Kidney glomerular epithelial cell (primary cell): ENCODE measurements around the gene NINJ1.

Source experiments
- DNase-seq: peaks from one replicate; lab custom pipeline; 2025; lab: John Stamatoyannopoulos, UW

Gene NINJ1

DNA sequence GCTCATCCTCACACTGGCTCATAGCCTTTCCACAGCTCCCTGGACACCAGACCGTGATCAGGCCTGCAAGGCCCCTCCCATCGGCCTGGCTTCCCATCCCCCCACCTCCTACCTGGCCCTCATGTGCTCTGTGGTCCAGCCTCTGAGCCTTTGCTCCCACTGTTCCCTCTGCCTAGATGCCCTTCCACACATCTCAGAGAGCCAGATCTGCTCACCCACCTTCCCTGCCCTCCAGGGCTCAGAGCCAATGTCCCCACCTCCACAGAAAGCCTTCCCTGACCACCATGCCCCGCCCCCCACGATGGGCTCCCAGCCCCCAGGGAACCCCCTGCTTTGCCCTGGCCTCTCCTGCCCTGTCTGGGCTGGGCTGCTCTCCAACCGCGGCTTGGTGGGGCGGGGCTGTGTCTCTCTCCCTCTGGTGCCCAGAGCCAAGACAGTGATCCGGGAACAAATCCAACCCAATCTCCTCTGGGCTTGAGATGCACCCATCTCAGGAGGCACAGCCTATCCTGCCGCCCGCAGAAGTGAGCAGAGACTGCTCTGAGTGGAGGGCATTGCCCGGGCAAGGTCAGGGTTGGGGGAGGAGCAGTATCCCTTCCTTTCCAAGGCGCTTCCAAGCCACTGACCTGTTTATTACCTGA is 1.6 kb downstream of the NINJ1 start:
- DNase-seq = peak; percentile 18

DNA sequence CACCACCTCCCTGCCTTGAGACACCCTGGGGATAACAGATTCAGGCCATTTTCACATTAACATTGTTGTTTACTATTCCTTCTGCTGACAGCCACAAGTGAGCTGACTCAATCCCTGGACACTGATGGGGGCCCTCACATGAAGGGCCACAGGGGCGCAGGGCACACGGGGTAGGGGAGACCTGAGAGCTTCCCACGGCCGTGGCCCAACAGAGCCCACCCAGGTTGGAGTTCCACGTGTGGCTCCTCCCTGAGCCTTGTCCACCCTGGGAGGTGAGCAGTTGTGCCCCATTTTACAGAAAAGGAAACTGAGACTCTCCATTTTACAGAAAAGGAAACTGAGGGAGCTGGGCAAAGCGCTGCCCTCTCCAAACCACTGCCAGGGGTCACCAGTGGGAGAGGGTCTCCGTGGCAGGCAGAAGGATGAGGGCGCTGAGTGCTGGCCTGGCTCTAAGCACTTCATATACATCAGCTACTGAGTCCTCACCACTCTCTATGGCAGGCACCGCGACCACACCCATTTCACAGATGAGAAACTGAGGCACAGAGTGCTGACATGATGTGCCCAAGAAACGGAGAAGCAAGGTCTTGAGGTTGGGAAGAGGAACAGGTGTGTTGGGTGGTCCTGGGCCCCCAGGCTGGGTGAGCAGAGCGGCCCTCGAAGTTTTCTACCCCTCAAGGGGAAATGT is 2.3 kb downstream of the NINJ1 start:
- DNase-seq = no peak

DNA sequence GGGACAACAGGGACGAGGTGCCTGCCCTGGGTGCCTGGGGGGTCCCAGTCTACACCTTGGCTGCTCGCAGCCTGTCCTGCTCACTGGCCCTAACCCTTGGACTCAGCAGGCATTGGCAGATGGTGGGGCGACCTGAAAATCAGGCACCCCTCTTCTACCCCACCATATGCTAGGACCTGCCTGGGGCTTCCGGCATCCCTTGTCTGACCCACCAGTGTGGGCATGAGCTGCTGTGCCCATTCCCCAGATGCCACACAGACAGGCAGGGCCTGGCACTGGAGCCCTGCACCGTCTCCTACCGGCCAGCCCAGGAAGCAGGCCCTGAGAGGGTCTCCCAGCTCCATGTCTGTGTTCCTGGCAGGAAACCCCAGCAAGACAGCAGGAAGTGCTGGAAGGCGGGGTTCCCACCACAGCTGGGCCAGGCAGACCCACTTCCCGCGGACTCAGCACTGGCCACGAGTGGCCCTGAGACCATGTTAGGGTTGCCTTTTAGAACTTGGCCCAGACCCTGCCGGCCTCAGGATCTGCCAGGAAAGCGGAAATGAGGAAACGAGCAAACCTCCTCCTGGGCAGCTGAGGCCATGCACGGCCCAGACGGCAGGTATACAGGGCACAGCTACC is 3.1 kb downstream of the NINJ1 start:
- DNase-seq = no peak

DNA sequence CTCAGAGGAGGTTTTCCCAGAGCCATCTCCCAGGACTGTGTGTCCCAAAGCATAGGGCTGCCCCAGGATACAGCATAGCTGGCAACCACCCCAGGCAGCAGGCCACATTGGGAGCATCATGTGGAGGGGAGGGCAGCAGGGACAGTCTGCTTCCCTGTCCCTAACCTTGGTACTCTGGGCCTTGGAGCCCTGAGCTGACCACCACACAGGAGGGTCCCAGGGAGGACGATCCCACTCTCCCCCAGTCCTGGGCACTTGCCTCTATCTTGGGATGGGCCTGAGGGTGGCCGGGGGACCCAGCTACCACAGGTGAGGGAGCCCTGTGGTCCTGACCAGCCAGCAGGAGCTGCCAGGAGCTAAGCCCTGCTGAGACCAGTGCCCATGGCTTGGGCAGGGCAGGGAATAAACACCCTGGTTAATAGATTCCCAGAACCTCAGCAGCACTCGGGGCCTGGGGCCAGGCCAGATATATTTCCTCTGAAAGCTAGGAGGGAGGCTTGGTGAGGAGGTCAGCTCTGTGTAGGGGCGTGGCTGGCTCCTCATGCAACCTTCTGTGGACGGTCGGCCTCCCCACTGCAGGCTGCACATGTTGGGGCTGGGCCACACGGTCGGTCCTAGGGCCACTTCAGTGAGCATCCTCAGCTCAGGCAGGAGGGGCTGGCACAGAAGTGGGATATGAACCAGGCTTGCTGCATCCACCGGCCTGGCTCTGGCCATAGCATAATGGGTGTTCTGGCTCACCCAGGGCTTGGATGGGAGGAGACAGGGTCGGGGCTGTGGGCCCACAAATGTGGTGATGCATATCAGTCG is 4.2 kb downstream of the NINJ1 start:
- no peak for DNase-seq

DNA sequence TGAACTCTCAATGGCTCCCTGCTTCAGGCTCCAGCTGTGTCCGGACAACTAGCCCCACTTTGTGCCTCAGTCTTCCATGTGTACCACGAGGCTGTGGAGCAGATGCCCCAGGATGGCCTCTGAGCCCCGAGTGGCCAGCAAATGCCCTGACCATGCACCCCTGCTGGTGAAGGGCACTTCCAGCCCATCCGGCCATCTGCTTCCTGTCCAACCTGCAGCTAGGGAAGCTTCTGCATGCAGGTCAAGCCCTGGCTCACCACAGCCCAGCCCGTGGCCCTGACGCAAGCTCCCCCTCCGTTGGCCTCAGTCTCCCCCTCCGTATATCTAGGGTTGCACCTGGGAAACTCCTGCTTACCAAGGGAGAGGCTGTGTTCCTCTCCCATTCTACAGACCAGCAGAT is 4.8 kb downstream of the NINJ1 start:
- DNase-seq = no peak

DNA sequence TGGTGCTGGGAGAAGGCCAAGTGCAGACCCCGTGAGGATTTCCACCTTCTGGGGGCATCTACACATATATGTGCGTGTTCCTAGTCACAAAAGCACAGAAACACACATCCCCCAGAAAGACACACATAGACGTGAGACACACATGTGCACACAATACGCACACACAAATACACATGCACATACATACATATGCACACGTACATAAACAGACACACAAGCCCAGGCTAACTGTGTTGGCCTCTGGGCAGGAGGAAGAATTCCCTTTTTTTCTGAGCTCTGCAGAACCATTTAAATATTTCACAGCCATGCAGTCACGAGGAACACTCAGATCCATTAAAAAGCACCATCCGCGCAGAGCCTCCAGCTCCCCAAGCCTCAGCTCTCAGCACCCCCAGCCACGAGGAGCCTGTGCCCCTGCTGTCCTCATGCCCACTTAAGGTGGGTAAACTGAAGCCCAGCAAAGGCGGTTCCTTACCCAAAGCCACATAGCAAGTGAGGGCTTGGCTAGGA is 5.3 kb downstream of the NINJ1 start:
- no peak for DNase-seq

DNA sequence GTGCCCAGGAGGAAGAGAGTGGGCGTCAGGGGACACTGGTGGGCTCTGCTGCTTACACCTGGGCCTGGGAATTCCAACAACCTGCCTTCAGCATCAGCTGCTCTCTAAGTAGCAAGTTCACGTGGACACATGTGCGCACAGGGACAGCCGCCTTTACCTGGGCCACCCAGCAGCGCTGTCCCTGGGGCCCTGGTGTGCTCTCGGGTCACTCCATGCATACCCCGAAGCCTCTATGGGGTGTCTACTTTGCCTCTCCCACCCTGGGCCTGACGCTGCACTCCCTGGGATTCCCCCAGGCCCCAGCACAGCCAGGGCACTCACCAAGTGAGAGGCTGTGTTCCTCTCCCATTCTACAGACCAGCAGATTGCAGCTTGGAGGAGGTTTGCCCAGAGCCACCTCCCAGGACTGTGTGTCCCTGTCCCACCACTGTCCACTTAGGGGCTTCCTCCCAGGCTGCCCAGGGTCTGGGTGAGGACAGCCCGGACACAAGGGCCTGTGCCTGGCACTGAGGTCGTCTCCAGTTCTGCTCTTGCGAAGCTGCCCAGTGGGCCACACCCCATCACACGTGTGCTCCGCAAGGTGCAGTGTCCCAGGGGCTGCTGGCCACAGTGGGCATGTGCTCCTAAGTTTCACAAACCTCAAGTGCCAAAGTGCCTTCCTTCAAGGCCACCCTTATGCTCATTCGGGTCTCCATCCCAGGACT is 5.9 kb downstream of the NINJ1 start:
- no peak for DNase-seq

DNA sequence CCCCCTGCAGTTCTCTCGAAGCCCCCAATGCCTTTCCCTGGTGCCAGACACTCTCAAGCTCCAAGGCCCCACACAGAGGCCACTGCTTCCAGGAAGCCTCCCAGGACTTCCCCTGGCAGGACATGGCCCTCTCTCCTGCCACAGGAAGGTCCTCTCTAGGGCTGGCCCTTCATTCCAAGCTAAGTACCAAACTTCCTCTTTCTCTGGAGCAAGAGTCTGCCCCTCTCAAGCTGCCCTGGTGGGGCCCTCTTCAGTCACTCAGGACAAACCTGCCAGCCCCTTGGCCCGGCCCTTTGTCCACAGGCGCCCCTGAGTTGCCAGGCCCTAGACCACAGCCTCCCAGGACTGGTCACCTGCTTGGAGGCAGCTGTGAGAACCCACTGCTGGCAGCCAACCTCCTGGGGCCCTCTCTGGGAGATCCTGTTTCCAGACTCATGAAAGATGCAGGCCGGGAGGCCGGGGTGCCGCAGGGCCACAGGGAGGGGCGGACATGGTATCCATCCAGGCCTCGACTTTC is 6.6 kb downstream of the NINJ1 start:
- no peak for DNase-seq

DNA sequence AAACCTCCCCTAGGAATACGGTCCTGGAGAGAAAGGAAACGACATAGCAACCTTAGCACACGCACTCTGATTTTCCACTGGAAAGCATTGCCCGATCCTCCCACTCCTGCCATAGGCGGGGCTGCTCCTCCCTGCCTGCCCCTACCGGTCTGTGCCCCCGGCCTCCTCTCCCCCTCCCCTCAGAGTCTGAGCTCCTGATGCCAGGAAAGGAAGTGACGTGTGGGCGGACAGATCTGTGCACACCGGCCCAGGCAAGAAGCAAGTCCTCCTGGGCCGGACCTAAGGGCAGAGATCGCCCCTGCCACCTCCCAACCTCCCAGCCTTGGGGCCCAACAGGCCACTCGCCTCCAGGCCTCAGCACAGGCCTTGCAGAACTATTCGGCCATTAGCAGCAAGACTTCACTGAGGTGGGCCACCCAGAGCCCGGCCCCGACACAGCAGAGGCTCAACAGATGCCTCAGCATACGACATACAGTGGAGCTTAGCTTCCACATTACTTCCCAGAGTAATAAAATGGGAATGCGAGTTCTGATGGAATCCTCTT is 7.2 kb downstream of the NINJ1 start:
- DNase-seq = peak; percentile 48

DNA sequence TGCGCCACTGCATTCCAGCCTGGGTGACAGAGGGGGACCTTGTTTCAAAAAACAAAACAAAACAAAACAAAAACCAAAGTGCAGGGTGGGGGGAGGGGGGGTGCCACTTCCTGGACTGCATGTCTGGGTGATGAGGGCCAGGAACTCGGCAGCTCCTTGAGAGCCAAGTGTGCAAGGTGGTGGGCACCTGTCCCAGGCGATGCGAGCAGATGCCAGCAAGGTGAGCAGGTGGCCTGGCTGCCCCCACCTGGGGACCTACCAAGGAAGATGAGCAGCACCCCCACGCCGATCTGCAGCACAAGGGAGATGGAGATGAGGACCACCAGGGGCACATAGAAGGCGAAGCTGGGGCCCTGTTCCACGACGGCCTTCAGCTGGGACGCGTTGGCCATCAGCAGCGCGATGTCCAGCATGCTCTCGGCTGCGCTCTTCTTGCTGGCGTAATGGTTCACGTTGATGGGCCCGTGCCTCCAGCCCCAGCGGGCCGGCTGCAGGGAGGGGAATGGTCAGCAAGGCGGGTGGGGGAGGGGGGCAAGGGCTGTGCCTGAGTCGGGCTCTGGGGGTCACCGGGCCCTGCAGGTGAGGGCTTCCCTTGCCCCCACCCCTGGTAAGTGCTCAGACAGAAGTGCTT is 7.8 kb downstream of the NINJ1 start:
- DNase-seq = no peak

DNA sequence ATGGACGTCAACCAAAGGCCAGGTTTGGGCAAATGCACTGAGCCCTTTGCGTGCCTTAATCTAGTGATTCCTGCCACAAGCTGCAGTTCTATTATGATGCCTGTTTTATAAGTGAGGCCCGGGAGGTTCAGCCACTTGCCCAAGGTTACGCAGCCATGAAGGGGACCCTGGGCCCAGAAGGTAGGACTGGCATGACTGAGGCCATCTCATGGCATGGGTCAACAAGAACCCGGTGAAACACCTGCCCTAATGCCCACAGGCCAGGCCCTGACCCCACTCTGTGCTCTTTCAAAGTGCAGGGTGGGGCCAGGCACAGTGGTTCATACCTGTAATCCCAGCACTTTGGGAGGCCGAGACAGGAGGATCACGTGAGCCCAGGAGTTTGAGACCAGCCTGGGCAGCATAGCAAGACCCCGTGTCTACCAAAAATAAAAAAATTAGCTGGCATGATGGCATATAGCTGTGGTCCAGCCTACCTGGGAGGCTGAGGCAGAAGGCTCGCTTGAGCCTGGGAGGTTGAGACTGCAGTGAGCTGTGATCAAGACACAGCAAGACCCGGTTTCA is 8.6 kb downstream of the NINJ1 start:
- no peak for DNase-seq

DNA sequence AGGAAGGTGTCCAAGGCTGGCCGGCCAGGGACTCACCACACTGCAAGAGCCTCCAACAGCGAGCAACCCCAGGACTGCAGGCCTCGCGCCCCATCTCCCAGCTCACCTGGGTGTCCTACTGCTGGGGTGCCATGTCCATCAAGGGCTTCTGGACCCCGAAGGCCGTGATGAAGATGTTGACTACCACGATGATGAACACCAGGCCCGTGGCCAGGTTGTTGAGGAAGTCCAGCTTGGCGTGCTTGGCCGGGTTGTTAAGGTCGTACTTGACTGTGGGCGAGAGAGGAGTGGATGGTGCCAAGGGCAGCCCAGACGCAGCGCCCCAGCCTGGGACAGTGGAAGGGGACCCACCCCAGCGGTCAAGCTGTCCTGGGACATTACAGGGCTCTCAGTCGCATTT is 9.3 kb downstream of the NINJ1 start:
- DNase-seq = no peak

DNA sequence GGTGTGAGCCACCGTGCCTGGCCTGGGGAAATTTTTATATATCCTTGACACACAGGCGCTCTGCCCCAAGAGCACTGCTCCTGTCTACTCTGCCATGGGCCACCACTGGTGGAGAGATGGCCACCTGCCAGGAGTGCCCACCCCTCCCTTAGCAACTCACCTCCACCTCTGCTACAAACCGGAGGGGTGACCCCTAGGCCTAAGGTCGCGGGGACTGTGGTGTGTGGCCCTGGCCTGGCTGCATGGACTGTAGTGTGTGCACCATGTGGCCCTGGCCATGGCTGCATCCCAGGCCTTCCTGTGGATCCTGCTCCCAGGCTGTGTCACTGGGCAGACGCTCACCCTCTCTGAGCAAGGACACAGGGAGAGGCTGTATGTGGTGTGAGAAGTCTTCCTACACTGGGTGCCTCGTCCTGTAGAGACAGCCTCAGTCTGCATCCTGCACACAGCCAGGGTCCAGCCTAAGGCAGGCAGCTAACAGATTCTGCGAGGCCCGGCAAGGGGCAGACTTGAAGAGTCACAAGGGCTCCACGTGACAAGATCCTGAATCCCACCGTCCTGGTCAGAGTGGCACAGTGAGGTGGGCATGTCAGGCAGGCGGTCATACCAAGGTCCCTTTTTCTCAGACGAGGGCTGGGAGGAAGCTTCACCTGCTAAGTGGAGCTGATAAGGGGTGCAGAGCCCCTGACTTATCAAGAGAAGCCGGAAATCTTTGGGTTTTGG is 10.3 kb downstream of the NINJ1 start:
- no peak for DNase-seq

DNA sequence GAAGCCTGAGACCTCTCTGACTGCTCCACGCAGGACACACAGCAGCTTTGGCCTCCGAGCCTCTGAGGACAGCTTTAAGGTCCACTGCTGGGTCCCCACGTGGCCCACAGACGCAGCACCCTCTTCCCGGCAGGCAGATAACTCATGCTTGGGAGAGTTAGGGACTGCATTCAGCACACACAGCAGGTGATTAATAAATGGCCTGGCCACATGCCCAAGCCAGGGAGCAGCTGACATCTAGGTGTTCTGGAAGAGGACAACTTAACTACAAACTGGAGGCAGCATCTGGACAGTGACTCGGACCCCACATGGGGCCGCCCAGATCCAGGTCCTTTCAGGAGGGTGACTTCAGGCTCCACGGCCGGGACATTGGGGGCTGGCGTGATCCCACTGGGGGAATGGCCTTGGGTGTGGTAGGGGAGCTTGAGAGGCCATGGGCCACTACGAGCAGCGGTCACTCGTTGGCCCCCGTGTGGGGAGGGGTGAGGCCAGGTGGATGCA is 11.3 kb downstream of the NINJ1 start:
- DNase-seq = no peak

DNA sequence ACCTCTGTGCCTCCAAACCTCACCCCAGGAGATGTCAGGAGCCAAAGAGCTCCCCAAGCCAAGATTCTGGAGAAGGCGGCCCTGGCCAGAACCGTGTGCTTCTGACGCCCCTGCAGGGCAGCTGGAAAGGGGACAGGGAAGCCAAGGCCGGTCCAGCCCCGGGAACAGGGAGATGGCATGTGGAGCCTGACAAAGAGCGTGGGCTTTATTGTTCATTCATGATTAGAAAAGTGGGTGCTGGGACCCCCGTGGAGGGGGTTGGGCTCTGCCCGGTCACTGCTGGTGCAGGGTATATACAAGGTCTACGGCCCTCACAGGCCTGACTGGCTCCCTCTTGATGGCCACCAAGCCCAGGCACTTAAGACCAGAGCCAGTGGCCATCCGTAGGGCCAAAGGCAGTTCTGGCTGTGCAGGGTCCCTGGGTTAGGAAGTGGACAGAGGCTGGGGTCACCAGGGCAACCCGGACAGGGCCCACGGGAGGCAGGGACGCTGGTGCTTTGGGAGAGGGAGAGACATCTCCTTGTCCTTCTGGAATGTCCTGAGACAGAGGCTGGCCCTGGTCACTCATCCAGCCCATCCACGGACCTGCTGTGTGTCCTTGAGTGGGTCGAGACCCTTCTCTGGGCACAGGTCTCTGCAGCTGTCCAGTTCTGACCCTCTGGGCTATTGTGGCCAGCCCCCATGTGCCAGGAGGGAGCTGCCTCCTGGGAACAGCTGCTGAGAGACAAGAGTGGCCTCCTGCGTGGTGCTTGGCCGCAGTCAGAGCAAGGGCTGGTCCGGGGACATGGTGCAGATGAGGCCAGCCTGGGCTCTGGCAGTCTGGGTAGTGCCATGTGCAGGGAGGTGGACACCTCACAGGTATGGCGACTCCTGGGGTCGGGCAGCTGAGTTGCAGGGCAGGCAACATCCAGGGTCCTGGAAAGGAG is 12.5 kb downstream of the NINJ1 start:
- DNase-seq = no peak

DNA sequence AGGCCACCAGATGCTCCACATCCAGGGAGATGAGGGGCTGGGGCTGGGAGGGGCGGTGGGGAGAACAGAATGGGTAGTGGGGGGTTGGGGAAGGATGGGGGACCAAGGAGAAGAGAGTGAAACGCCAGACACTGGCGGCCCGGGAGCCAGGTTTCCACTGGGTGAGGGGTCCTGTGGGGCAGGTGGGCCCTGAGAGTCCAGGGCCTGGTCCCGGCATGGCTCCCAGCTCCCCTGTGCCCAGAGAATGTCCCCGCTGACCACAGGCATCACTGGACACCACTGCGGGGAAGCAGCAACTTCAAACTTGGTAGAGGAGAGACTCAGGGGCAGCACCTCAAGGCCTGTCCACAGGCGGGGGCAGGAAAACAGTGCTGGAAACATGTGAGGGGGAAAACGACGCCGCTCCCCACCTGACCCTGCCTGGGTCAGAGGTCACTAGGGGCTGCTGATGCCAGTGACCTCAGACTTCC is 13.2 kb downstream of the NINJ1 start:
- no peak for DNase-seq

DNA sequence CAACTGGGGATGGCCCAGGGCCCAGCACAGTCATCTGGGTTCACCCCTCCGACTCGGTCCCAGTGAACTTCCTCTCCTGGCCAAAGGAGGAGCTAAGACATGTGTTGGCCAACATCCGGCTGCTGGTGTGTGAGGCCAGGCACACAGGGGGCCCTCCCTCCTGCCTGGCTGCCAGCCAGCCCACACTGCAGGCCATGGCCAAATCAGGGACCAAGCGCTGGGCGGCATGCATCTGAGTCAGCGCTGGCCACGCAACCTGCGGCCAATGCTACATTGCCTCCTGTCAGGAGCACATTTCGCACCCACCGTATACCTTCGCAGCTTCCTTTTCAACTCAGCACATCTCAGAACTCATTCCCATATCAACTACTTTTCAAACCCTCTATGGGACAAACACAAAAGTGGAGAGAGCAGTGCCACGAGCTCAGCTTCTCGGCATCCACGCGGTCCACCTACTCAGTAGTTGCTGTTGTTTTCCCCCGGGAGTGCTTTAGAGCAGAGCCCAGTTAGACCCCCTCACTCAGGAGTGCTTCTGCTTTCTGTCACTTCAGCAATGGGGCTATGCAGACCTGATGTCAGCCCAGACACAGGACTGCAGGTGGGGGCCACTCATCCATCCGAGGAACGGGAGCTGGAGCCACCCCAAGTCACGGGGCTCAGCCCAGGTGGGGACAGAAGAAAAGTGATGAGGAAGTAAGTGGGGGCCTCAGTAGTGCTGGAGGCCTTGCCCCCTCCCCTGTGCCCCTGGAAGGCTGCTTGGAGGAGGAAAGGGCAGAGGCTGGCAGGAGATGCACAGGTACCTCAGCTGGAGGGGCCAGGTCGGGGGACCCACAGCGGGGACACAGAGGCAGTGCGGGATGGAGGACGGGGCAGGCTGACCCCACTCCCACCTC is 13.9 kb downstream of the NINJ1 start:
- DNase-seq = peak; percentile 17

DNA sequence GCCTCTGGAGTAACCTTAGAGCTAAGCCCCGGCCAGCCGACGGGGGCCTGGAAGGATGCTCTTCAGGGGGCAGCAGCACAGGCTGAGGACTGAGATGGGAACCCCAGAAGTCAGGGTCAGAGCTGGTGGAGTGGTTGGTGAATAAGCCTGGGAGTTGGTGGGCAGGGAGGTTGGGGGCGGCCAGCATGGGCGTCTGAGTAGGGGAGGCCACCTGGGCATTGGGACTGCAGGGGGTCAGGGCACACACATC is 14.4 kb downstream of the NINJ1 start:
- no peak for DNase-seq
